ENCODE results near the gene UBTD1.

- TF ChIP-seq CTCF (conservative IDR thresholded peaks at IDR 0.05 in 1 of 2, IDR thresholded peaks at IDR 0.05 in 1 of 2; ENCODE audit: extremely low read depth in 1 of 2, insufficient read depth in 1 of 2, low read depth in 1 of 2, low read length in 2 of 2) (no peak), EZH2 (IDR thresholded peaks at IDR 0.05; ENCODE audit: borderline replicate concordance, low read length) (no peak)
Measured at GRCh38 chr10:97456686-97457065, 42.0 kb upstream of the UBTD1 start.

Measured in mammary epithelial cell (primary cell).